Ishikawa (cell line): ENCODE measurements around the gene VGLL3.

Source experiments
- CEBPB ChIP-seq: IDR thresholded peaks from 2 replicates; pipeline ENCODE4 v1.6.1; 2012
- CREB1 ChIP-seq: IDR thresholded peaks from 2 replicates; pipeline ENCODE4 v1.6.1; 2012; ENCODE audit warnings: low read depth
- EGR1 ChIP-seq: IDR thresholded peaks from 2 replicates; pipeline ENCODE4 v1.6.1; 2012
- EP300 ChIP-seq: IDR thresholded peaks from 2 replicates; pipeline ENCODE4 v1.6.1; 2012; ENCODE audit warnings: borderline replicate concordance
- FOXM1 ChIP-seq: IDR thresholded peaks from 2 replicates; pipeline ENCODE4 v1.6.1; 2012; ENCODE audit warnings: low read depth, borderline replicate concordance
- MAX ChIP-seq: IDR thresholded peaks from 2 replicates; pipeline ENCODE4 v1.6.1; 2012
- NFIC ChIP-seq: IDR thresholded peaks from 2 replicates; pipeline ENCODE4 v1.6.1; 2012
- RAD21 ChIP-seq: IDR thresholded peaks from 2 replicates; pipeline ENCODE4 v1.6.1; 2012; ENCODE audit warnings: low read depth
- REST ChIP-seq: IDR thresholded peaks from 2 replicates; pipeline ENCODE4 v1.6.1; 2012; ENCODE audit warnings: low read depth, mild to moderate bottlenecking
- TAF1 ChIP-seq: IDR thresholded peaks from 2 replicates; pipeline ENCODE4 v1.6.1; 2012; ENCODE audit warnings: low read depth, mild to moderate bottlenecking
- TCF12 ChIP-seq: IDR thresholded peaks from 2 replicates; pipeline ENCODE4 v1.6.1; 2012; ENCODE audit warnings: low read depth
- TEAD4 ChIP-seq: IDR thresholded peaks from 2 replicates; pipeline ENCODE4 v1.6.1; 2012
- USF1 ChIP-seq: IDR thresholded peaks from 2 replicates; pipeline ENCODE4 v1.6.1; 2012
- YY1 ChIP-seq: IDR thresholded peaks from 2 replicates; pipeline ENCODE4 v1.6.1; 2012; ENCODE audit warnings: low read depth
- ZBTB7A ChIP-seq: IDR thresholded peaks from 2 replicates; pipeline ENCODE4 v1.6.1; 2012; ENCODE audit warnings: low read depth

VGLL3 gene

GRCh38 chr3:86984271-86984670, 6.7 kb downstream of the VGLL3 start:
- TF ChIP-seq REST = no peak
- no peak for TF ChIP-seq MAX
- no peak for TF ChIP-seq TEAD4

- TF ChIP-seq TCF12 (no peak), MAX (no peak), YY1 (no peak), EGR1 (no peak), REST (no peak), CREB1 (no peak)
Observed at GRCh38 chr3:86982883-86983282, 8.1 kb downstream of the VGLL3 start.

- no peak for TF ChIP-seq CREB1
- no peak for TF ChIP-seq USF1
- TF ChIP-seq TCF12 = no peak
- no peak for TF ChIP-seq FOXM1
- no peak for TF ChIP-seq EGR1
- no peak for TF ChIP-seq MAX
- no peak for TF ChIP-seq TEAD4
- no peak for TF ChIP-seq EP300
- TF ChIP-seq NFIC = no peak
- TF ChIP-seq ZBTB7A = no peak
- TF ChIP-seq YY1 = no peak
- no peak for TF ChIP-seq REST
- TF ChIP-seq RAD21 = no peak
- TF ChIP-seq TAF1 = no peak
- TF ChIP-seq CEBPB = no peak
Observed at GRCh38 chr3:86978111-86978551, 12.8 kb downstream of the VGLL3 start.

- TF ChIP-seq NFIC (no peak), USF1 (no peak), REST (no peak), TEAD4 (no peak)
Observed at GRCh38 chr3:86976219-86976618, 14.7 kb downstream of the VGLL3 start.
